GM10847 (cell line): Measurements from ENCODE around the gene ITPKB.

Source experiments
- POLR2A ChIP-seq: IDR thresholded peaks from 2 replicates; pipeline ENCODE4 v1.6.1; 2011; ENCODE audit not compliant: insufficient read length; ENCODE audit errors: extremely low read depth

The ITPKB gene

GRCh38 chr1:226677027-226678020 is 61.8 kb downstream of the ITPKB start:
- no peak for TF ChIP-seq POLR2A

- TF ChIP-seq POLR2A = no peak
Observed at GRCh38 chr1:226676381-226676780, 62.7 kb downstream of the ITPKB start.

- TF ChIP-seq POLR2A = no peak
Observed at GRCh38 chr1:226675715-226676357, 63.2 kb downstream of the ITPKB start.

GRCh38 chr1:226674892-226675714 is 64.0 kb downstream of the ITPKB start:
- no peak for TF ChIP-seq POLR2A

GRCh38 chr1:226672339-226672762 is 66.7 kb downstream of the ITPKB start:
- TF ChIP-seq POLR2A = no peak

- no peak for TF ChIP-seq POLR2A
Observed at GRCh38 chr1:226671277-226671676, 67.8 kb downstream of the ITPKB start.

GRCh38 chr1:226670073-226670472 is 69.0 kb downstream of the ITPKB start:
- no peak for TF ChIP-seq POLR2A

GRCh38 chr1:226668173-226668560 is 70.9 kb downstream of the ITPKB start:
- TF ChIP-seq POLR2A = no peak

- no peak for TF ChIP-seq POLR2A
Observed at GRCh38 chr1:226666692-226667091, 72.4 kb downstream of the ITPKB start.

- no peak for TF ChIP-seq POLR2A
Observed at GRCh38 chr1:226666164-226666506, 72.9 kb downstream of the ITPKB start.

GRCh38 chr1:226665505-226666163 is 73.4 kb downstream of the ITPKB start:
- no peak for TF ChIP-seq POLR2A

- TF ChIP-seq POLR2A = no peak
Observed at GRCh38 chr1:226664413-226665101, 74.5 kb downstream of the ITPKB start.

- no peak for TF ChIP-seq POLR2A
Observed at GRCh38 chr1:226663327-226663704, 75.8 kb downstream of the ITPKB start.

GRCh38 chr1:226662642-226663326 is 76.3 kb downstream of the ITPKB start:
- no peak for TF ChIP-seq POLR2A
